ENCODE data around the gene CEND1. TPM values are rescaled to one million over a fixed set of nuclear protein-coding genes. Genes with fewer than 3 reads are reported as not detected.

CEND1 gene
- total RNA-seq (2014; rRNA removed; shearing (Covaris generic); ENCODE audit: low replicate concordance): not detected in 2 replicates

- no peak for DNase-seq (ENCODE audit: low read depth)
- in situ Hi-C loops (cut with HindIII; ENCODE audit: low pct_unique_long_range_greater_than_20kb, low sequenced_read_pairs): no loop called here
Measured at GRCh38 chr11:789943-790342, at the start of gene CEND1. TSS of gene CEND1 (minus strand) at chr11:790090. CDS start at chr11:788576, 1,514 bp downstream.

GRCh38 chr11:839280-839623, 49.4 kb upstream of the CEND1 start:
- in situ Hi-C loops (cut with HindIII; ENCODE audit: low pct_unique_long_range_greater_than_20kb, low sequenced_read_pairs): no loop called here

GRCh38 chr11:838441-839279, 48.8 kb upstream of the CEND1 start:
- in situ Hi-C loops (cut with HindIII; ENCODE audit: low pct_unique_long_range_greater_than_20kb, low sequenced_read_pairs): no loop called here
- DNase-seq (ENCODE audit: low read depth): no peak

More at GRCh38 chr11:839280-839623, 49.4 kb upstream of the CEND1 start:
- DNase-seq (ENCODE audit: low read depth): no peak

- in situ Hi-C loops (cut with HindIII; ENCODE audit: low pct_unique_long_range_greater_than_20kb, low sequenced_read_pairs): no loop called here
- DNase-seq (ENCODE audit: low read depth): no peak
Measured at GRCh38 chr11:837990-838307, 48.1 kb upstream of the CEND1 start.

- in situ Hi-C loops (cut with HindIII; ENCODE audit: low pct_unique_long_range_greater_than_20kb, low sequenced_read_pairs): no loop called here
Measured at GRCh38 chr11:837189-837989, 47.5 kb upstream of the CEND1 start.

GRCh38 chr11:836700-837099, 46.8 kb upstream of the CEND1 start:
- no peak for DNase-seq (ENCODE audit: low read depth)
- in situ Hi-C loops (cut with HindIII; ENCODE audit: low pct_unique_long_range_greater_than_20kb, low sequenced_read_pairs): no loop called here

More at GRCh38 chr11:837189-837989, 47.5 kb upstream of the CEND1 start:
- no peak for DNase-seq (ENCODE audit: low read depth)

- in situ Hi-C loops (cut with HindIII; ENCODE audit: low pct_unique_long_range_greater_than_20kb, low sequenced_read_pairs): no loop called here
Measured at GRCh38 chr11:836274-836673, 46.4 kb upstream of the CEND1 start.

GRCh38 chr11:834371-835316, 44.8 kb upstream of the CEND1 start:
- peak; percentile 98 for DNase-seq (ENCODE audit: low read depth)
- in situ Hi-C loops (cut with HindIII; ENCODE audit: low pct_unique_long_range_greater_than_20kb, low sequenced_read_pairs): no loop called here

More at GRCh38 chr11:836274-836673, 46.4 kb upstream of the CEND1 start:
- DNase-seq (ENCODE audit: low read depth): no peak

GRCh38 chr11:833849-834311, 44.0 kb upstream of the CEND1 start:
- DNase-seq (ENCODE audit: low read depth): peak; percentile 55
- in situ Hi-C loops (cut with HindIII; ENCODE audit: low pct_unique_long_range_greater_than_20kb, low sequenced_read_pairs): no loop called here

- in situ Hi-C loops (cut with HindIII; ENCODE audit: low pct_unique_long_range_greater_than_20kb, low sequenced_read_pairs): no loop called here
- DNase-seq (ENCODE audit: low read depth): peak; percentile 70
Measured at GRCh38 chr11:833114-833791, 43.4 kb upstream of the CEND1 start.

- DNase-seq (ENCODE audit: low read depth): peak; percentile 71
- in situ Hi-C loops (cut with HindIII; ENCODE audit: low pct_unique_long_range_greater_than_20kb, low sequenced_read_pairs): no loop called here
Measured at GRCh38 chr11:832529-833113, 42.7 kb upstream of the CEND1 start, which contains the start of gene CD151. TSS of gene CD151 (plus strand) at chr11:832952. CDS start at chr11:836070, 3,118 bp downstream.

- in situ Hi-C loops (cut with HindIII; ENCODE audit: low pct_unique_long_range_greater_than_20kb, low sequenced_read_pairs): no loop called here
- DNase-seq (ENCODE audit: low read depth): no peak
Measured at GRCh38 chr11:831961-832528, 42.2 kb upstream of the CEND1 start.

GRCh38 chr11:831118-831864, 41.4 kb upstream of the CEND1 start:
- DNase-seq (ENCODE audit: low read depth): peak; percentile 51
- in situ Hi-C loops (cut with HindIII; ENCODE audit: low pct_unique_long_range_greater_than_20kb, low sequenced_read_pairs): no loop called here

GRCh38 chr11:830295-831117, 40.6 kb upstream of the CEND1 start:
- peak; percentile 75 for DNase-seq (ENCODE audit: low read depth)
- in situ Hi-C loops (cut with HindIII; ENCODE audit: low pct_unique_long_range_greater_than_20kb, low sequenced_read_pairs): no loop called here

- in situ Hi-C loops (cut with HindIII; ENCODE audit: low pct_unique_long_range_greater_than_20kb, low sequenced_read_pairs): no loop called here
- no peak for DNase-seq (ENCODE audit: low read depth)
Measured at GRCh38 chr11:829847-830294, 40.0 kb upstream of the CEND1 start.

All from Caki2 (cell line).